Spleen (tissue), 7 donors: ENCODE measurements around the gene DUOXA2.

Experiments
- CTCF ChIP-seq, 11 experiments: fragments of 200-600 bp in 7 of 11; fragments of 450-650 bp in 4 of 11; sonication (generic) in 4 of 11; IDR thresholded peaks in 8 of 11; conservative IDR thresholded peaks in 3 of 11; 1 replicate in 7 of 11; 2 replicates in 4 of 11; pipeline versions ENCODE4 v1.4.0 to v1.8.0; 2016 to 2021; ENCODE audit warnings: antibody characterized with exemption in 11 of 11, inconsistent platforms in 4 of 11, mild to moderate bottlenecking in 1 of 11
- POLR2A ChIP-seq, 3 donors: fragments of 450-650 bp; IDR thresholded peaks; one replicate each; pipeline ENCODE4 v1.5.1; 2017; ENCODE audit warnings: antibody characterized with exemption in 3 of 3, mild to moderate bottlenecking in 1 of 3
- donor health status: DM: no; HTN: no; CAD: no; lungs with moderate emphysema.
- donor health status: DM: no; HTN: no; CAD: no.
- donor health status: DM: no; HTN: no; CAD: no.

- TF ChIP-seq CTCF (IDR thresholded peaks at IDR 0.05 in 8 of 11, conservative IDR thresholded peaks at IDR 0.05 in 3 of 11) (no peak), POLR2A (IDR thresholded peaks at IDR 0.05) (no peak)
Observed at GRCh38 chr15:45161666-45162065, 47.5 kb downstream of the DUOXA2 start.
